GM18870 (cell line): ENCODE measurements around the gene PTPN4.
"Not testable (repeated sequence)": the region's sequence is repeated elsewhere in the genome, so short reads cannot be mapped to it uniquely, and the experiment has no call there.

Source experiments
- ATAC-seq: cut with Tn5 transposase; IDR thresholded peaks from one replicate; pipeline ENCODE4 v1.9.1; 2021; ENCODE audit warnings: moderate library complexity; ENCODE audit not compliant: unreplicated experiment

Gene PTPN4

GRCh38 chr2:119803101-119803500 lies 43.4 kb downstream of the PTPN4 start:
- no peak for ATAC-seq

GRCh38 chr2:119804409-119804808 lies 44.7 kb downstream of the PTPN4 start:
- not testable (repeated sequence) for ATAC-seq

DNA sequence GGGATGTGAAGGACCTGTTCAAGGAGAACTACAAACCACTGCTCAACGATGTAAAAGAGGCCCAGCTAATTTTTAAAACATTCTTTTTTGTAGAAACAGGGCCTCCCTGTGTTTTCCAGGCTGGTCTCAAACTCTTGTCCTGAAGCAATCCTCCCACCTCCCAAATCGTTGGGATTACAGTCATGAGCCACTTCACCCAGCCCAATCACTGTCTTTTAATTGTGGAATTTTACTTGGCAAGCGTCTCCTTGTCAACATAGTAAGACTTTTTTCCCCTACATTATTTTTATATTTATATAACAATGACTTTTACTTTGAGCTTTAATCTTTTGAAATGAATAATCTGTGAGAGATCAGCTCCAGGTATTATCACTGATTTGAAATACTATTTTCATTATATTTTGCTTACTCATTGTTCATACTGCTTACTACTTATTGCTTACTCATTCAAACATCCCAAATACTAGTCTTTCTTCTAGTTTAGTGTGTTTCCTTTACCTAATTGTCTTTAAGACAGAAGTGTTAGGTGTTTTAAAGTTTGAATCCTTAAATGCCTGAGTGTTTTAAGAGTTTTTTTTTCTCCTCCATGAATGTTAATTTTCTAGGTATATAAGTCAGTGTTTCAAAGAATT lies 48.9 kb downstream of the PTPN4 start:
- ATAC-seq: no peak

DNA sequence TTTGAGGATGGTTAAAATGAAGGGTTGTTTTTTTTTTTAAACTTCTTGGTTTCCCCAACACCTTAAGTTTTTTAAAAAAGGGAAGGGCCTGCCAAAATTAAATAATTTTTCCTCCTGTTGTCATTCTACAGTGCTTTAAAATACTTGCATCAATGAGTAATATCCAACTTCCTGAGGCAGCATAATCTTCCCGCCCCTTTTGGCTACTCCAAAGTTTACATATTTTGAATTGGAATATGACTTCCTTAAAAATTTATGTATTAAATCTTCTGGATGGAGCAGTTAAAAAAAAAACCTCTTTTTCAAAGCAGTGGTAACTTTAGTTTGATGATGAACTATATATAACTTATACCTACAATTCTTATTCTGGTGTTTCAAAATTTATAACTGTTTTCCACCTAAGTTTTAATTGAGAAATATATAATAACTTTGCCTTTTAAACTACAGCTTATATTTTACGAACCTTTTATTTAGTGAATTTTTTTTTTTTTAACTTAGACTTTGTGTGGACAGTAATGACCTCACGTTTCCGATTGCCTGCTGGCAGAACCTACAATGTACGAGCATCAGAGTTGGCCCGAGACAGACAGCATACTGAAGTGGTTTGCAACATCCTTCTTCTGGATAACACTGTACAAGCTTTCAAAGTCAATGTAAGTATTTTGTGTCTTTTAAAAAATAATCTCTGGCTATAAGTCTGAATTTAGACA lies 49.8 kb downstream of the PTPN4 start:
- no peak for ATAC-seq

DNA sequence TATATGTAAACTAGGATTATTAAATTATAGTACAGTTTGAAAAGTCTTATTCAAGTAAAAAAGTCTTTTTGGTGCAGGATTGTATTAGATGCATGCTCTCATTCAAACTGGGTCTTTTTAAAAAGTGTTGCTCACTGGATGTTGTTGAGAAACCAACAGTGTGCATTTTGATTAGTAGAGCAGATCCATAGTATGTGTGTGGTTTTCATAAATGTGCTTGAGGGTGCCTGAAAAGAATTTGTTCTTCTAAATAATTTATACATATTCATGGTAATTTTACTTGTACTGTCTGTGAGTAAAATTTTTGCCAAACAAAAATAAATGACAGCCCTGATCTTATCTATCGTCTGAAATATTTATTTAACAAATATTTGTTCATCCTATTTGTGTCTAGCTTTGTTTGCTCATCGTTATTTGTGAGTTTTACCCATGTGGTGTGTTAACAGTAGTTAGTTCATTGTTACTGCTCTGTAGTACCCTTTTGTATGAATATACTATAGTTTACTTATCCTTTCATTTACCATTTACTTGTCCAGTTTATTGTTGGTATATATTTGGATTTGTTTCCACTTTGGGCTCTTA lies 50.4 kb downstream of the PTPN4 start:
- ATAC-seq: no peak

DNA sequence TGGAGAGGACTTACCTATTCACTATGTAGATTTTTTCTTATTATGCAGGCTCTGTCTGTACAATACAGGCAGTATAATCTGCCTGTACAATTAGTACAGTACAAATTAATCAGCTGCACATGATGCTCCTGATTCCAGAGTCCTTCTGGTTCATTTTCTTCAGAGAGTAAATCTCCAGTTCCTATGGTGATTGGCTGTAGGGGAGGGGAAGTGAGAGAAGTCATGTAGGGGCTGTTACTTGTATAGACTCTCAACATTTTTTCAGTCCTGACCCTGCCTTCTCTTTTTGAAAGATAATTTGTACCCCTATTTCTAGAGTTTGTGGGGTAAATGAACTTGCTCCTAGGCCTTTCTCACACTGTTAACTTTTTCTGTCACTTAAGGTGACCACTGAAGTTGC lies 54.5 kb downstream of the PTPN4 start:
- no peak for ATAC-seq

- ATAC-seq: no peak
These were observed 59.1 kb downstream of the PTPN4 start for GRCh38 chr2:119818792-119819191.

DNA sequence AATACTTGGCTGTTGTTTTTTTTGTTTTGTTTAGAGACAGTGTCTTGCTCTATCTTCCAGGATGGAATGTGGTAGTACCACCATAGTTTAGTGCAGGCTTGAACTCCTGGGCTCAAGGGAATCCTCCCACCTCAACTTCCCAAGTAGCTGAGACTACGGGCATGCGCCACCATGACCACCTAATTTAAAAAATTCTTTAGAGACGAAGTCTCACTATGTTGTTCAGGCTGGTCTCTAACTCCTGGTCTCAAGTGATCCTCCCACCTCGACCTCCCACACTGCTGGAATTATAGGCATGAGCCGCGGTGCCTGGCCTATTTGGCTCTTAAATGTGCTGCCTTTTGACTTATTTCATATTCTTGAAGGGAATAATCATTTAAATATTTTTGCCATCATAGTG lies 60.1 kb downstream of the PTPN4 start:
- ATAC-seq: no peak

DNA sequence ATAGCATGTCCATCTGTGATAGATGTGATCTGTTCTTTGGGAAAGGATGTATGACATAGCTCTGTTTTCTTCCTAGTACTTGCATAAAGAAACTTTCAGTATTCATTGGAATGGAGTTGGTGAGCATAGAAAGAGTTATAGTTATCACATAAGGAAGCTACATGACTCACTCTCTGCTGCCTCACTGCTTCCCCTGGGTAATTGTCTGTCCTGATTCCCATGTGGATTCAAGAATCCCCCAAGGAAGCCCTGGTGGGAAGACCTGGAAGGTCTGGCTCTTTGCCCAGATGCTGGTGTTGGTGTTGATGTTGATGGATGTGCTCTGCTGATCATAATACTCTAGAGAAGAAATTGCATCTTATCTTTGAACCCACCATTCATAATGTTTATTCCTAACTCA lies 60.6 kb downstream of the PTPN4 start:
- ATAC-seq: no peak

- no peak for ATAC-seq
These were observed 61.5 kb downstream of the PTPN4 start for GRCh38 chr2:119821266-119821665.

DNA sequence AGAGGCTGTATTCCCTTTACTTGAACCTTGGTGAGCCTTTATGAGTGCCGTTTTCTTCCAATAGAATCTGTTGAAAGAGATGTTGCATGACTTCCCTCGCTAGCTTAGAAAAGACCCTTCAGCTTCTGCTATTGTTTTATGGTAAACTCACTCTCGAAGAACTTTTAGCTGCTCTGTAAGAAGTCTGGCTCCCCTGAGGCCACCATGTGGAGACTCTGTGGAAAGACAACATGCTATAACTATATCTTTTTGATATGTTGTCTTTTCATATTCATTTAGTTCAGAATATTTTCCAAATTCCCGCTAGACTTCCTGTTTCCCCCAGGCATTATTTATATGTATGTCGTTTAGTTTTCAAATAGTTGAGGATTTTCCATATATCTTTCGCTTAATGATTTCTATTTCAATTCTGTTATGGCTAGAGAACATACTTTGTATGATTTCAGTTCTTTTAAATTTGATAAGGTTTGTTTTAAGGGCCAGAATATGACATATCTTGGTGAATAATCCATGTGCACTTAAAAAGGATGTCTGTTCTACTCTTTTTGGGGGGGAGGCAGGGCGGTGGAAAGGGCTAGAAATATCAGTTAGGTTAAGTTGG lies 64.1 kb downstream of the PTPN4 start:
- no peak for ATAC-seq

DNA sequence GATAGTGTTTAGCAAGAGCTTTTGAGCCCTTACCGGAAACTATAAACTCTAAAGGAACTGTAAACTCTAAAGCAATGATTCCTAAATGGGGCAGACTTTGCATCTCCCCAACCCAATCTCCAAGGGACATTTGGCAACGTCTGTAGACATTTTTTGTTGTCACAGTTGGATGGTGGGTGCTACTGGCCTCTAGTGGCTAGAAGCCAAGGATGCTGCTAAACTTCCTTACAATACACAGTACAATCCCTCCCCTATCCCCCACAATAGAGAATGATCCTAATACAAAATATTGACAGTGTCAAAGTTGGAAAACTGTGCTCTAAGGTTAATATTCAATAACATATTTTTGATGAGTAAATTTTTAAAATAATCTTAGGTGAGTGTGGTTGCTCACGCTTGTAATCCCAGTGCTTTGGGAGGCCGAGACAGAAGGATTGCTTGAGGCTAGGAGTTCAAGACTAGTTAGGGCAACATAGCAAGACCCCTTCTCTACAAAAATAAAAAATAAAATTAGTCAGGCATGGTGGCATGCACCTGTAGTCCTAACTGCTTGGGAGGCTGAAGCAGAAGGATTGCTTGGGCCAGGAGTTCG lies 66.7 kb downstream of the PTPN4 start:
- peak; percentile 57 for ATAC-seq

- ATAC-seq: no peak
These were observed 68.3 kb downstream of the PTPN4 start for GRCh38 chr2:119827866-119828507.

DNA sequence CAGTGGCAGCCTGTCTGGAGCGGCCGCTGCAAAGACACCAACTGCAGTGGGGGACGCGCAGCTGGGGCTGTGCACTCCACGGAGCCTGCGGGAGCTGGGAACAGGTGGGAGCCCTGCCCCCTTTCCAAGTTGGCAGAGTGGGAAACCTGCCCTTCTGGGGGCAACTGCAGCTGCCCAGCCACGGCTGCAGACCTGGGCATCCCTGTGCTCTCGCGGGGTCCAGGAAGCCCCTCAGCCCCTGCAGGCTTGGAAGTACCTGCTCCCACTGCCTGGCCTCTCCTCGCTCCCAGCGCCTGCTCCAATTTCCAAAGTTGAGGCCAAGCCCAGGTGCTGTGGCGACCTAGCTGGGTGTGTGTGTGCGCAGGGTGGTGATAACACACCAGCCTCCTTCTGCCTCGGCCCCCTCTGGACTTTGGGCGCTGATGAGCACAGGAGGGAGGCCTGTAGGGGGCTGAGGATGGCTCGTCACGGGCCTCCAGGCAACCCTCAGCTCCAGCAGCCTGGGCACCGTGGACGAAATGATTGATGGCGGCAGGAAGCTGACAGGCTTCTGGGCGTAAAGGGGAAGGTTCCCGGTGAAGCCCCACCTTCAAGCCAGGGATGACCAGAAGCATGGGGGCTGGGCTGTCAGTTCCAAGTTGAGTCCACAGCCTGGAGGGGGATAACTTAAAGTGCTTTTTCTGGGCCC lies 76.9 kb downstream of the PTPN4 start:
- ATAC-seq: no peak

DNA sequence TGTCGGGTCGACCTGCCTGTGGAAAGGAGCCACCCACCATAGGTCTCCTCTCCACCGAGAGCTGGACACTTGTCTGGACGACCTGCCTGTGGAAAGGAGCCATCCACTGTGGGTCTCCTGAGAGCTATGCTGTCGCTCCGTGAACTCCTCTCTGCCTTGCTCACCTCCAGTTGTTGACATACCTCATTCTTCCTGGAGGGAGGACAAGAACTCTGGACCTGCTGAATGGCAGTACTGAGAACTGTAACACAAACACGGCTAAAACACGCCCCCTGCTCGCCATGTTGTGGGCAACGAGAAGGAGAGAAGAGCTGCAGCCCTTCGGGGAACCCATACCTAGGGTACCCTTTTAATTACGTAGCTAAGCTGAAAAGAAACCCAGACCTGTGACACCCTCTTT lies 77.6 kb downstream of the PTPN4 start:
- ATAC-seq: no peak

DNA sequence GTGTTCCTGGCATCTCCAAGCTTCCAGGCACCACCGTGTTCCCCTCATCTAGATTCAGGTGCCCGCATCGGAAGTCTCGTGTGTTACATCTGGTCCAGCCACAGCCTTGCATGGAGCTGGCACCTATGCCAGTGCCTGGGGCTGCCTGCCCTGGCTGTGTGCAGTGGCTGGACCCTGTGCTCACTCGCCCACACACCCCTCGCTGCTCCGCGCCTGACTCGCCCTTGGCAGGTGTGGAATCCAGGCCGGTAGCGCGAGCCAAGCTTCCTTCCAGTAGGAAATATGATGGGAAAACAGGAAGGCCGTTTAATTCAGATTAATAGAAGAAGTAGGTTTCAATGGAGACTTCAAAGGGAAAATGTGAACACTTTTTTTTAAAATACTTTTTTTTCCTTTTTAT lies 78.0 kb downstream of the PTPN4 start:
- no peak for ATAC-seq

- ATAC-seq: no peak
These were observed 78.5 kb downstream of the PTPN4 start for GRCh38 chr2:119838179-119838578.

- ATAC-seq: no peak
These were observed 81.8 kb downstream of the PTPN4 start for GRCh38 chr2:119841550-119841949.

DNA sequence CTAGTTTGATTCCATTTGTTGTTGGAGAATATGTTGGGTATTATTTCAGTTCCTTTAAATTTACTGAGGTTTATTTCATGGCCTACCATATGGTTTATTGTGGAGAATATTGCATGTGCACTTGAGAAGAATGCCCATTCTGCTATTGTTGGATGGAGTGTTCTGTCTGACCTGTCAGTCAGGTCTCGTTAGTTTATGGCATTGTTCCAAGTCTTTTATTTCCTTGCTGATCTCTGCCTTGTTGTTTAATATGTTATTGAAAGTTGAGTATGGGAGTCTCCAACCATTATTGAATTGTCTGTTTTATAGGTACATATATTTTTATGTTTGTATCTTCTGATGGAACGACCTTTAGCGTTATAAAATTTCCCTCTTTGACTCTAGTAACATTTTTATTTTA lies 86.3 kb downstream of the PTPN4 start:
- ATAC-seq: no peak

DNA sequence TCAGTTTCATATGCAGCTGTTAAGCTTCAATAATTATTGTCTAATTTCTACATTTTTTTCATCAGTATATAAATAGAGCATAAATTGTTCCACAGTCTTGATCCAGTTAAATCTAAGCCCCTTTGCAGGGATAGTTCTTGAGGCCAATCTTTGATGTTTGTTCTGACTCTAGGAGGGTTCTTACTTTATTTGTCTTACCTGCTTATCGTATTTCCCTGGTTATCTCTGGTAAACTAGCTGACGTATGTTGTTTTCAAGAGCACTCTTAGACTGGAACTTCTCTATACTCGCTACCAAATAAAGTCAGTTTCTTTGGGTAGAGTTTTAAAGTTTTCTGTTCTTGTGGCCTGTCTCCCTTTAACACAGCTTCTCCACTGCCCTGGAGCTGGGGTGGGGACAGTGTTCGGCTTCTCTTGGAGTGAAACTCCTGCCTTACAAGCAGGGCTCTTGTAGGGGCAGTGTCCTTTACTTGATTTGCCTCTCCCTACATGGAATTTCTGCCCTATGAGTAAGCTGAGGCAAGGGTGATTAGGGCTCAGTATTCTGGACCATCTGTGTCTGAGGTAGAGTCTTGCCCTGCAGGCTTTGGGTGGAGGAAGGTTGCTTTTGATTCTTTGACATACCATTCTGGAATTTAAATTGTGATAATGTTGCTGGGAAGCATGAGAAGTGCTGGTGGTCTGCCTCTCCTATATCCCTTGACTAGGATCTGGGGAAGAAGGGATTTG lies 90.3 kb downstream of the PTPN4 start:
- ATAC-seq: no peak
